Esophagus muscularis mucosa (tissue), 4 donors: ENCODE data around the gene ZNF672. TPM values are rescaled to one million over a fixed set of nuclear protein-coding genes. Genes with fewer than 3 reads are reported as not detected.
"Not testable (repeated sequence)": the region's sequence is repeated elsewhere in the genome, so short reads cannot be mapped to it uniquely, and the experiment has no call there.

Experiments used
- DNase-seq: peaks from one replicate; pipeline ENCODE4 v3.0.0-alpha.2; 2017; ENCODE audit errors: extremely low spot score
- H3K27ac ChIP-seq, 4 donors: fragments of 200-600 bp; sonication (generic); replicated peaks in 1 of 4; 1 replicate in 3 of 4; 2 replicates in 1 of 4; pipeline ENCODE4 v1.5.1; 2016 to 2019; ENCODE audit warnings: mild to moderate bottlenecking in 1 of 4
- H3K27me3 ChIP-seq, 4 donors: fragments of 200-600 bp; sonication (generic); one replicate each; pipeline versions ENCODE4 v1.5.1 to v1.6.0; 2016 to 2019
- H3K36me3 ChIP-seq, 4 donors: fragments of 200-600 bp; sonication (generic); one replicate each; pipeline ENCODE4 v1.5.1; 2016 to 2019
- H3K4me1 ChIP-seq, 4 donors: fragments of 200-600 bp; sonication (generic); one replicate each; pipeline ENCODE4 v1.5.1; 2016 to 2019
- H3K4me3 ChIP-seq, 4 donors: fragments of 200-600 bp; sonication (generic); 1 replicate in 2 of 4; 2 replicates in 2 of 4; pipeline ENCODE4 v1.5.1; 2016 to 2019; ENCODE audit warnings: mild to moderate bottlenecking in 4 of 4, moderate library complexity in 1 of 4
- H3K9me3 ChIP-seq, 4 donors: fragments of 200-600 bp; sonication (generic); 1 replicate in 3 of 4; 2 replicates in 1 of 4; pipeline ENCODE4 v1.5.1; 2016 to 2019
- EP300 ChIP-seq: sonication (generic); formaldehyde crosslinking; IDR thresholded peaks from one replicate; pipeline ENCODE4 v1.6.1; 2017; ENCODE audit warnings: antibody characterized with exemption
- POLR2A ChIP-seq: fragments of 450-650 bp; IDR thresholded peaks from one replicate; pipeline ENCODE4 v1.6.1; 2017; ENCODE audit warnings: antibody characterized with exemption, moderate library complexity, mild to moderate bottlenecking, low read depth
- POLR2AphosphoS5 ChIP-seq, 2 donors: sonication (generic); formaldehyde crosslinking; IDR thresholded peaks; one replicate each; pipeline ENCODE4 v1.6.1; 2017; ENCODE audit warnings: antibody characterized with exemption in 2 of 2
- WGBS: methylation state at CpG from one replicate; pipeline ENCODE4 v1.1.5; 2018; 5-methylcytosine and 5-hydroxymethylcytosine counted together
- intact Hi-C: fragments of 100-400 bp; cut with DNase I; formaldehyde crosslinking; loops from one replicate; pipeline ENCODE4 v1.15.1; 2023
- total RNA-seq, 4 donors: library from RNA; depleted of rRNA; stranded (reverse); fragments of >200 nt; gene quantifications; one replicate each; pipeline versions ENCODE4 v1.1.0 to v1.2.1, GENCODE V29; 2016
- TF ChIP-seq, protein P1 (sequence below), 3 experiments: fragments of 200-600 bp in 2 of 3; fragments of 450-650 bp in 1 of 3; sonication (generic) in 2 of 3; IDR thresholded peaks; one replicate each; pipeline ENCODE4 v1.5.1; 2017 to 2019; ENCODE audit warnings: antibody characterized with exemption in 3 of 3, mild to moderate bottlenecking in 2 of 3, moderate library complexity in 1 of 3

Gene ZNF672
- total RNA-seq, 4 donors from 2014 or later: 30.3 to 46.4 (median 39.3) TPM

DNA sequence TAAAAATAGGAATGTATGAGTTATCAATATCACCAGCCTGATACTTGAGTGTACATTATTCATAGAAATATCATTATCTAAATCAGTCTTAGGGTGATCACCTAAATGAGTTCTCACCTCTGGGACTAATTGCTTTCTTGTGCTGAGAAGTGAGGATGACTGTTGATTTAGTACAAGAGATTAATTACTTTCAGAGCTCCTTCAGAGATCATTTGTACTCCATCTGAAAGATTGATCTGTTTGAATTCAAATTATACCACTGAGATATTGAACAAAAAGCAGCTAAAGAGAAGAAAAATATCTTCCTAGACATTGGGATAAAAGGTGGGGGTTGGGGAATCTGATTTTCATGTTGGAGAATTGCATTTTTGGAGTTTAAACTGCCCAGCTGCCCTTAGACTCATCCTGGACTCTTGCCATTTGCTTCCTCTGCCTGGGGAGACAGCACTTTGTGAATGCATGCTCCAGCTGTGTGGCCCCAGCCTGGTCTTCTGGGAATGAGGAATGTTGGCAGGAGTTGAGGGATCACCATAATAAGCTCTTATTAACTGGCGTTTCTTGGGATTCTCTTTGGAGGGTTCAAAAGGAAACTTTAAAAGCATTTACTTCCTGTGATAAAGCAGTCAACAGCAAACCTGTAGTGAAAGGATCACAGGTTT lies 48.3 kb downstream of the ZNF672 start:
- H3K4me3 ChIP-seq: no peak overlapping the region
- no peaks in the 10 kb centered on the region for H3K36me3 ChIP-seq
- intact Hi-C loops: no loop called here
- H3K27me3 ChIP-seq: no peaks in the 10 kb centered on the region
- WGBS: 17% methylated on average over 1 of the region's 1 CpG
- TF ChIP-seq, protein P1, sequence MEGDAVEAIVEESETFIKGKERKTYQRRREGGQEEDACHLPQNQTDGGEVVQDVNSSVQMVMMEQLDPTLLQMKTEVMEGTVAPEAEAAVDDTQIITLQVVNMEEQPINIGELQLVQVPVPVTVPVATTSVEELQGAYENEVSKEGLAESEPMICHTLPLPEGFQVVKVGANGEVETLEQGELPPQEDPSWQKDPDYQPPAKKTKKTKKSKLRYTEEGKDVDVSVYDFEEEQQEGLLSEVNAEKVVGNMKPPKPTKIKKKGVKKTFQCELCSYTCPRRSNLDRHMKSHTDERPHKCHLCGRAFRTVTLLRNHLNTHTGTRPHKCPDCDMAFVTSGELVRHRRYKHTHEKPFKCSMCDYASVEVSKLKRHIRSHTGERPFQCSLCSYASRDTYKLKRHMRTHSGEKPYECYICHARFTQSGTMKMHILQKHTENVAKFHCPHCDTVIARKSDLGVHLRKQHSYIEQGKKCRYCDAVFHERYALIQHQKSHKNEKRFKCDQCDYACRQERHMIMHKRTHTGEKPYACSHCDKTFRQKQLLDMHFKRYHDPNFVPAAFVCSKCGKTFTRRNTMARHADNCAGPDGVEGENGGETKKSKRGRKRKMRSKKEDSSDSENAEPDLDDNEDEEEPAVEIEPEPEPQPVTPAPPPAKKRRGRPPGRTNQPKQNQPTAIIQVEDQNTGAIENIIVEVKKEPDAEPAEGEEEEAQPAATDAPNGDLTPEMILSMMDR (IDR thresholded peaks at IDR 0.05): no peak
- TF ChIP-seq POLR2AphosphoS5 (IDR thresholded peaks at IDR 0.05) (no peak), EP300 (no peak), POLR2A (no peak)
- DNase-seq: no peak
- no peaks in the 10 kb centered on the region for H3K4me1 ChIP-seq
- H3K27ac ChIP-seq: no peak overlapping the region
- H3K9me3 ChIP-seq: no peaks in the 10 kb centered on the region

- H3K9me3 ChIP-seq, H3K27ac ChIP-seq, H3K4me3 ChIP-seq, H3K27me3 ChIP-seq, H3K4me1 ChIP-seq, intact Hi-C loops, H3K36me3 ChIP-seq, DNase-seq: not testable (repeated sequence)
- 90% methylated on average over 10 of the region's 10 CpGs for WGBS
Measured at GRCh38 chr1:248889914-248890243, 51.9 kb downstream of the ZNF672 start.

GRCh38 chr1:248890549-248891498 lies 52.8 kb downstream of the ZNF672 start:
- H3K27me3 ChIP-seq: peaks cover 0 to 4% (median 0%) of the 10 kb centered on the region in 4 donors
- no peaks in the 10 kb centered on the region for H3K36me3 ChIP-seq
- H3K9me3 ChIP-seq: no peaks in the 10 kb centered on the region
- no peaks in the 10 kb centered on the region for H3K4me1 ChIP-seq
- H3K27ac ChIP-seq: no peak overlapping the region
- 92% methylated on average over 9 of the region's 9 CpGs for WGBS
- no peak overlapping the region for H3K4me3 ChIP-seq
- TF ChIP-seq POLR2A (no peak), EP300 (no peak)
- TF ChIP-seq, protein P1 (IDR thresholded peaks at IDR 0.05): no peak
- no peak for DNase-seq
- intact Hi-C loops: no loop called here

DNA sequence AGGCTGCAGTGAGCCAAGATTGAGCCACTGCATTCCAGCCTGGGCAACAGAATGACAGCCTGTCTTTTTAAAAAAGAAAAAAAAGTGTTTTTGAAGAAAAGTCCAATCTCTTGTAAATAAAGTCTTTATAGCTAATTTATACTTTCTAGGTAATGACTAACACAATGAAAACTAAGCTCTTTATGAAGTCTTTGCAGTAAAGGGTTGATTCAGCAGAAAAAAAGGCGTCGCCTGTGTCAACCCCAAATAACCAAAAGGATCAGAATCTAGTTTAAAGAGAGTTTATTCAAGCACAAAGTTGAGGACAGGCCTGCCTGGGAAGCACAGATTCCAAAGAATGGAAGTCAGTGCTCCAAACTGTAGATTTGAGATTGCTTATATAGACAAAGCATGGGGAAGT lies 53.7 kb downstream of the ZNF672 start:
- H3K27ac ChIP-seq: no peak overlapping the region
- 97% methylated on average over 2 of the region's 2 CpGs for WGBS
- H3K4me3 ChIP-seq: no peak overlapping the region
- no peaks in the 10 kb centered on the region for H3K9me3 ChIP-seq
- no peaks in the 10 kb centered on the region for H3K4me1 ChIP-seq
- H3K36me3 ChIP-seq: no peaks in the 10 kb centered on the region
- no peak for DNase-seq
- peaks cover 0 to 6% (median 0%) of the 10 kb centered on the region in 4 donors for H3K27me3 ChIP-seq
- intact Hi-C loops: no loop called here
- no peak for TF ChIP-seq EP300
- TF ChIP-seq POLR2A: no peak
- TF ChIP-seq, protein P1 (IDR thresholded peaks at IDR 0.05): no peak
- no peak for TF ChIP-seq POLR2AphosphoS5 (IDR thresholded peaks at IDR 0.05)

DNA sequence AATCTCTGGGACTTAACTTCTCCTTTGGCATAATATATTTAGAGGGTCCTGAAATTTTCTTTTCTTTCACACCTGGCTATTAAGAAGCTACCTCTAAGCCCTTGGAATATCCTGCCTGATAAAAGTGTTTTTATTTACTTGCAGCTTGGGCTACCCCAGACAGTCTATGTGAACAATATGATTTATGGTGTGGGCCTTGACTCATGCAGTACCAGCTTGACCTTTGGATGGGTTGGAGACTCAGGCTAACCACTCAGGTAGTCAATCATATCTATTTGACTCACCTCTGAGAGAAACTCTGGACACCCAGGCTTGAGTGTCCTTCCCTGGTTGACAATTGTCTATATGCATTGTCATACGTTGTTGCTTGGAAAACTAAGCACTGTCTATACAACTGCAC lies 54.6 kb downstream of the ZNF672 start:
- no peak overlapping the region for H3K27ac ChIP-seq
- H3K9me3 ChIP-seq: no peaks in the 10 kb centered on the region
- intact Hi-C loops: no loop called here
- H3K27me3 ChIP-seq: peaks cover 0 to 10% (median 0%) of the 10 kb centered on the region in 4 donors
- H3K36me3 ChIP-seq: no peaks in the 10 kb centered on the region
- no peaks in the 10 kb centered on the region for H3K4me1 ChIP-seq
- no peak for DNase-seq
- no peak overlapping the region for H3K4me3 ChIP-seq
- TF ChIP-seq, protein P1 (IDR thresholded peaks at IDR 0.05): no peak
- TF ChIP-seq POLR2A (no peak), POLR2AphosphoS5 (IDR thresholded peaks at IDR 0.05) (no peak), EP300 (no peak)
- 75% methylated on average over 1 of the region's 1 CpG for WGBS
